SK-N-SH treated with all-trans-retinoic acid at 6 μM for 48 hours (cell line): ENCODE data around the gene ADK.

ENCODE experiments used
- ATAC-seq: fragments of 200-7000 bp; cut with Tn5 transposase; 3 replicates; pipeline ENCODE4 v1.9.1; 2020; ENCODE audit warnings: mild to moderate bottlenecking, moderate library complexity
- ARNTL ChIP-seq: fragments of 450-650 bp; formaldehyde crosslinking; IDR thresholded peaks from 2 replicates; pipeline ENCODE4 v1.5.0; 2020; ENCODE audit warnings: low read depth, mild to moderate bottlenecking, moderate library complexity, borderline replicate concordance
- BACH2 ChIP-seq: fragments of 250-450 bp; sonication (Bioruptor Pico); IDR thresholded peaks from 2 replicates; pipeline ENCODE4 v1.9.0; 2021; ENCODE audit warnings: mild to moderate bottlenecking, borderline replicate concordance
- CREB5 ChIP-seq: fragments of 250-450 bp; sonication (Bioruptor Pico); IDR thresholded peaks from 2 replicates; pipeline ENCODE4 v1.5.1; 2020; ENCODE audit warnings: low read depth, mild to moderate bottlenecking, moderate library complexity
- CSDC2 ChIP-seq: fragments of 250-450 bp; sonication (Bioruptor Pico); IDR thresholded peaks from 2 replicates; pipeline ENCODE4 v1.5.0; 2020; ENCODE audit warnings: mild to moderate bottlenecking, moderate library complexity
- ESRRG ChIP-seq: fragments of 250-450 bp; sonication (Bioruptor Pico); IDR thresholded peaks from 2 replicates; pipeline ENCODE4 v1.6.1; 2021; ENCODE audit warnings: mild to moderate bottlenecking
- GLIS3 ChIP-seq: fragments of 250-450 bp; sonication (Bioruptor Pico); IDR thresholded peaks from 2 replicates; pipeline ENCODE4 v1.5.0; 2020; ENCODE audit warnings: mild to moderate bottlenecking, moderate library complexity
- ISL1 ChIP-seq: fragments of 250-450 bp; sonication (Bioruptor Pico); IDR thresholded peaks from 2 replicates; pipeline ENCODE4 v2.1.2; 2022; ENCODE audit warnings: mild to moderate bottlenecking, moderate library complexity
- POU6F1 ChIP-seq: fragments of 250-450 bp; sonication (Bioruptor Pico); IDR thresholded peaks from 2 replicates; pipeline ENCODE4 v1.8.0; 2021; ENCODE audit warnings: low read depth, mild to moderate bottlenecking, moderate library complexity, borderline replicate concordance
- PPARA ChIP-seq: fragments of 250-450 bp; sonication (Bioruptor Pico); IDR thresholded peaks from 2 replicates; pipeline ENCODE4 v1.5.0; 2020; ENCODE audit warnings: mild to moderate bottlenecking, borderline replicate concordance
- RARB ChIP-seq: fragments of 250-450 bp; sonication (Bioruptor Pico); IDR thresholded peaks from 2 replicates; pipeline ENCODE4 v1.8.0; 2021; ENCODE audit warnings: mild to moderate bottlenecking, moderate library complexity
- SNAI2 ChIP-seq: fragments of 250-450 bp; sonication (Bioruptor Pico); IDR thresholded peaks from 2 replicates; pipeline ENCODE4 v1.5.0; 2020; ENCODE audit warnings: mild to moderate bottlenecking, moderate library complexity
- TCF4 ChIP-seq: fragments of 250-450 bp; sonication (Bioruptor Pico); IDR thresholded peaks from 2 replicates; pipeline ENCODE4 v1.8.0; 2021; ENCODE audit warnings: mild to moderate bottlenecking, moderate library complexity, borderline replicate concordance
- TOX ChIP-seq: fragments of 250-450 bp; sonication (Bioruptor Pico); IDR thresholded peaks from 2 replicates; pipeline ENCODE4 v1.8.0; 2021; ENCODE audit warnings: mild to moderate bottlenecking, moderate library complexity, borderline replicate concordance
- TSHZ2 ChIP-seq: fragments of 250-450 bp; sonication (Bioruptor Pico); IDR thresholded peaks from 2 replicates; pipeline ENCODE4 v1.5.0; 2020; ENCODE audit warnings: mild to moderate bottlenecking, moderate library complexity
- ZC3H10 ChIP-seq: fragments of 250-450 bp; sonication (Bioruptor Pico); IDR thresholded peaks from 2 replicates; pipeline ENCODE4 v1.5.1; 2021; ENCODE audit warnings: mild to moderate bottlenecking, moderate library complexity
- ZFP3 ChIP-seq: fragments of 250-450 bp; sonication (Bioruptor Pico); IDR thresholded peaks from 2 replicates; pipeline ENCODE4 v1.5.0; 2020; ENCODE audit warnings: mild to moderate bottlenecking, moderate library complexity
- ZFP30 ChIP-seq: fragments of 450-650 bp; formaldehyde crosslinking; IDR thresholded peaks from 2 replicates; pipeline ENCODE4 v1.5.0; 2022; ENCODE audit warnings: mild to moderate bottlenecking, moderate library complexity
- ZNF70 ChIP-seq: fragments of 450-650 bp; formaldehyde crosslinking; IDR thresholded peaks from 2 replicates; pipeline ENCODE4 v1.5.0; 2020; ENCODE audit warnings: mild to moderate bottlenecking, moderate library complexity
- ZNF8 ChIP-seq: fragments of 450-650 bp; formaldehyde crosslinking; IDR thresholded peaks from 2 replicates; pipeline ENCODE4 v1.5.0; 2020; ENCODE audit warnings: mild to moderate bottlenecking, moderate library complexity
- TF ChIP-seq, protein P1 (sequence below): fragments of 250-450 bp; sonication (Bioruptor Pico); IDR thresholded peaks from 2 replicates; pipeline ENCODE4 v1.5.1; 2021; ENCODE audit warnings: mild to moderate bottlenecking, moderate library complexity
- TF ChIP-seq, protein P2 (sequence below): fragments of 250-450 bp; sonication (Bioruptor Pico); IDR thresholded peaks from 2 replicates; pipeline ENCODE4 v1.8.0; 2020; ENCODE audit warnings: mild to moderate bottlenecking, moderate library complexity, borderline replicate concordance

The ADK gene

GRCh38 chr10:74488907-74489306 is 337.9 kb downstream of the ADK start:
- no peak for TF ChIP-seq TSHZ2 (CRISPR knock-in tag)
- TF ChIP-seq ZC3H10 (CRISPR knock-in tag) = no peak
- no peak for TF ChIP-seq CSDC2
- TF ChIP-seq ESRRG (CRISPR knock-in tag) = no peak
- TF ChIP-seq TCF4 (CRISPR knock-in tag) = no peak
- TF ChIP-seq ARNTL (CRISPR knock-in tag) = no peak
- no peak for TF ChIP-seq GLIS3 (CRISPR knock-in tag)
- TF ChIP-seq ZFP30 (CRISPR knock-in tag) = no peak
- TF ChIP-seq BACH2 (CRISPR knock-in tag) = no peak
- TF ChIP-seq, protein P1, sequence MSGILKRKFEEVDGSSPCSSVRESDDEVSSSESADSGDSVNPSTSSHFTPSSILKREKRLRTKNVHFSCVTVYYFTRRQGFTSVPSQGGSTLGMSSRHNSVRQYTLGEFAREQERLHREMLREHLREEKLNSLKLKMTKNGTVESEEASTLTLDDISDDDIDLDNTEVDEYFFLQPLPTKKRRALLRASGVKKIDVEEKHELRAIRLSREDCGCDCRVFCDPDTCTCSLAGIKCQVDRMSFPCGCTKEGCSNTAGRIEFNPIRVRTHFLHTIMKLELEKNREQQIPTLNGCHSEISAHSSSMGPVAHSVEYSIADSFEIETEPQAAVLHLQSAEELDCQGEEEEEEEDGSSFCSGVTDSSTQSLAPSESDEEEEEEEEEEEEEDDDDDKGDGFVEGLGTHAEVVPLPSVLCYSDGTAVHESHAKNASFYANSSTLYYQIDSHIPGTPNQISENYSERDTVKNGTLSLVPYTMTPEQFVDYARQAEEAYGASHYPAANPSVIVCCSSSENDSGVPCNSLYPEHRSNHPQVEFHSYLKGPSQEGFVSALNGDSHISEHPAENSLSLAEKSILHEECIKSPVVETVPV (CRISPR knock-in tag) = no peak
- TF ChIP-seq CREB5 = no peak
- TF ChIP-seq TOX (CRISPR knock-in tag) = no peak
- no peak for TF ChIP-seq ZNF8 (CRISPR knock-in tag)
- TF ChIP-seq ZFP3 = no peak
- TF ChIP-seq ZNF70 (CRISPR knock-in tag) = no peak
- TF ChIP-seq, all 23 proteins: peak for 0
- ATAC-seq = no peak

DNA sequence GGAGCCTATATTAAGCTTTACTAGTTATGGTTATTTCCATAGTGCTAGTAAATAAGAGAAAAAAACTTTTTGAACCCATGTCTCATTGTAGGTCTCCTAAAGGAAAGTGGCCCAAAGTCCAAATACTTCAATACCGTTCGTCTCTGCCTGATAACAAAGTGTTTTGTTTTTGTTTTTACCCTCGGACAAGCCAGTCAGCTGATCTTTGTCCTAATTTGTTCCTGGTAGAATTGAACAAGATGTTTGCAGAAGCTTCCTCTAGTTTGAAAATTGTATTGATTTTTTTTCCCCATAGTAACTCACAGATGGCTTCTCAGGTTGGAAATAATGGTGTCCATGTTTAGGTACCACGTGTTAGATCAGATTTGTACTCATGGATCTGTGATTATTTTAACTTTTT is 339.5 kb downstream of the ADK start:
- TF ChIP-seq SNAI2 (no peak), TOX (CRISPR knock-in tag) (no peak), ZC3H10 (CRISPR knock-in tag) (no peak), RARB (CRISPR knock-in tag) (no peak), CSDC2 (no peak), ZFP30 (CRISPR knock-in tag) (no peak), ARNTL (CRISPR knock-in tag) (no peak), TCF4 (CRISPR knock-in tag) (no peak), BACH2 (CRISPR knock-in tag) (no peak), POU6F1 (no peak), ZNF8 (CRISPR knock-in tag) (no peak), PPARA (CRISPR knock-in tag) (no peak), ISL1 (CRISPR knock-in tag) (no peak)
- TF ChIP-seq, protein P2, sequence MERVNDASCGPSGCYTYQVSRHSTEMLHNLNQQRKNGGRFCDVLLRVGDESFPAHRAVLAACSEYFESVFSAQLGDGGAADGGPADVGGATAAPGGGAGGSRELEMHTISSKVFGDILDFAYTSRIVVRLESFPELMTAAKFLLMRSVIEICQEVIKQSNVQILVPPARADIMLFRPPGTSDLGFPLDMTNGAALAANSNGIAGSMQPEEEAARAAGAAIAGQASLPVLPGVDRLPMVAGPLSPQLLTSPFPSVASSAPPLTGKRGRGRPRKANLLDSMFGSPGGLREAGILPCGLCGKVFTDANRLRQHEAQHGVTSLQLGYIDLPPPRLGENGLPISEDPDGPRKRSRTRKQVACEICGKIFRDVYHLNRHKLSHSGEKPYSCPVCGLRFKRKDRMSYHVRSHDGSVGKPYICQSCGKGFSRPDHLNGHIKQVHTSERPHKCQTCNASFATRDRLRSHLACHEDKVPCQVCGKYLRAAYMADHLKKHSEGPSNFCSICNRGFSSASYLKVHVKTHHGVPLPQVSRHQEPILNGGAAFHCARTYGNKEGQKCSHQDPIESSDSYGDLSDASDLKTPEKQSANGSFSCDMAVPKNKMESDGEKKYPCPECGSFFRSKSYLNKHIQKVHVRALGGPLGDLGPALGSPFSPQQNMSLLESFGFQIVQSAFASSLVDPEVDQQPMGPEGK (CRISPR knock-in tag) = no peak
- TF ChIP-seq, protein P1 (CRISPR knock-in tag) = no peak
- no peak for ATAC-seq
